GM19438 (cell line): ENCODE results near the gene PVALB.

Experiments used
- ATAC-seq: cut with Tn5 transposase; IDR thresholded peaks from one replicate; pipeline ENCODE4 v1.9.1; 2021; ENCODE audit warnings: low read depth; ENCODE audit not compliant: unreplicated experiment

The PVALB gene

DNA sequence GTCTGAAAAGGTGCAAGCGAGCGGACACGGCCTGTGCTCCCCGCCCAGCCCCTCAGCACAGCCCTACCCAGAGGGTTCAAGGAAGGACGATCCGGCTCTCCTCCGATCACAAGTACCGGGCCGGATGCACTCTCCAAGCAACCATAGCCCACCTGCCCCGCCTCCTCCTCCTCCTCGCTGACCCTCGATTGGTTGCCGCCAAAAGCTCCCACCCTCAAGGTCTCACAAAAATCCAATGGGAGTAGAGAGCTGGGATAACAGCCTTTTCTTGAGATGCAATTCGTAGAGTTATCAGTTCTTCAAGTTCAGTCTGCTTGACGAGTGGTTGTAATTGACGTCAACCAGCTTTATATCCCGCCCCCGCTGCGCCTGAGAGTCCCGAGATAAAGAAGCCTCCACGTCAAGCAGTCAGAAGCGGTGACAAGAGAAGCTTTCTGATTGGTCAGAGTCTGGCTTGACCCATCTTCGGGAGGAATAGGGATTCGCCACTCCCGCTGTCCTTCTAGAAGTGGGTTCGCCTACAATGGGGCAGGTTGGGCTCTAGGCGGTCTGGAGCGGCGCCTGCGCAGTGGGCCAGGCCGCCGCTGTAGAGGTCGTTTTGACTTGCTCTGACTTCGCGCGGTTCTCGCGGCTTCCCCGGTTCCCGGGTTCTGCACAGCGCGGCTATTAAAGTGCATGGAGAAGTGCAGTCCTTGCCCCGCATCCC, 40.7 kb downstream of the PVALB start, which contains the start of gene IFT27:
TSS of gene IFT27 (minus strand) at position 156 of the 706 bp plus-strand sequence. CDS start 412 bp downstream, outside the sequence.
- ATAC-seq: peak; percentile 93

DNA sequence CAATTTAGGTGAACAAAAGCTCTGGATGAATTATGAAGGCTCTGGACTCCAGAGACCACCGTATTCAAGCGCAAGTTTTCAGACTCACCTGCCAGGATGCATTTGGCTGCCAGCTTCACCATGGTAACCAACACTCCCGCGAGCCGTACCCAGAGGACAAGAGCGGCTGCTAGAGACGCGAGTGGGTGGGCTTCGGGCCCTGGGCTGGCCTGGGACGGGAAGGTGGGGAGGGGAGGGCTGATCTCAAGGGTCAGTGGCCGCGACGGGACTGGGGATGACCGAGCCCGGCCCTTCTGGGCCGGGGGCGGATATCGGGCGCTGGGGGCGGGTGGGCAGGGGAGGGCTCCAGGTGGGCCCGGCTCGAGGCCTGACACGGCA, 41.3 kb downstream of the PVALB start:
- peak; percentile 7 for ATAC-seq

DNA sequence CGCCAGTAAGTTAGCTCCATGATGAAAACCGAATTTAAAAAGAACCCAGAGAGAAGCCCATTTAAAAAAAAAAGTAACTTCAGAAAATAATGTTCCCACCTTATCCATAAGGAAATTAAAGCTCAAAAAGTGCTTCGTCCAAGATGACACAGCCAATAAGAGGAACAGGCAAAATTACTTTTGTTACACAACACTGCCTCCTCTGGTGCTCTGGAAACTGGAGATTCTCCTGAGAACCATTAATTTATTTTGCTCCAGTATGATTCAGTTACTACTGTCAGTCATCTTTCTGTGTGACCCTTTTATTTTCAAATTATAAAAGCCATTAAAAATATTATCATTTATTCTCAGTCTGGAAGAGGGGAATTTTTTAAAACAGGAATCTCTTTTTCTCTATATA, 42.9 kb downstream of the PVALB start:
- no peak for ATAC-seq

DNA sequence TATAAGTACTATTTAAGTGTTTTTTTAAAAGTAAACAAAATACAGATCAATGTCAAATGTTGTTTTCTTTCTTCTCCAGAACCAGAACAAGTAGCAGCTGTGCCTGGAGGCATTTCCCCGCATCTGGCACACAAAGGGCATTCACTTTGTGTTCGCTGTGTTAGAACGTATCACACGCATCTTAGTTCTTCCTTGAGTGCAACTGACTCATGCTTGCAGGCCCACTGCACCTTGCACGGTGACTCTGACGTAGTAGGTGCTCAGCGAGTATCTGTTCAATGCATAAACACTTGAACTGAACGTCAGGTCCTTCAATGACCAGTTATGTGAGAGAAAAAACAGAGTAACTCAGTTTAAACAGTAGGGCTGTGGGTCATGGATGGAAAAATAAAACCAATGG, 44.4 kb downstream of the PVALB start:
- ATAC-seq: no peak

DNA sequence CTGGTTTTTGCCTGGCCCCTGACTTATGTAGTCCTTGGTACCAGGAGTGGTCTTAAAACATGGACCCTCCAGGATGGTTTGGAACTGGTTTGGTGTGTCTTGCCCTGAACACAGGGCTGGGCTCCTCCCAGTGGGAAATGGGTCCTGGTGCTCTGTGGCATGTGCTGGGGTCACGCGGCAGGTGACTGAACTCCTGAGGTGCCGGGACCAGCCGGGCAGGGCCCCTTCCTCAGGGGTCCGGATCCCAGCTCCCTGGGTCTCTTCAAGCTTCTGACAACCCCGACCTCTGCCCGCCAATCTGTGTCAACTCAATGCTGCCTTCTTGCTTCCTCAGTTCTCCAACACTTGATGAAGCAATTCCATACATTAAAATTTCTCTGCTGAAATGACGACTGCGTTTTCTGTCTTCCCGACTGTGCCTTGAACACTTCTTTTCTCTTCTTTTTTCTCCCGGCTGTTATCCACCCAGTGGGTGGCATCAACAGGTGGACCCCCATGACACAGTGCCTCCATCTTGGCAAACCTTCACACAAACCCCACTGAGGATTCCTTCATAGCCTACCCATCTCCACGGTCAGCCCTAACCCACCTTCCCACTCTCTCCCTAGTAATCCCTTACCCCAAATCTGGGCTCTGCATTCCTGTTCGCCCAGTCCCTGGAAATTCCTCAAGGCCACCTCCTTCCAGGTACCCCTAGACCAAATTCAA, 45.3 kb downstream of the PVALB start:
- no peak for ATAC-seq

DNA sequence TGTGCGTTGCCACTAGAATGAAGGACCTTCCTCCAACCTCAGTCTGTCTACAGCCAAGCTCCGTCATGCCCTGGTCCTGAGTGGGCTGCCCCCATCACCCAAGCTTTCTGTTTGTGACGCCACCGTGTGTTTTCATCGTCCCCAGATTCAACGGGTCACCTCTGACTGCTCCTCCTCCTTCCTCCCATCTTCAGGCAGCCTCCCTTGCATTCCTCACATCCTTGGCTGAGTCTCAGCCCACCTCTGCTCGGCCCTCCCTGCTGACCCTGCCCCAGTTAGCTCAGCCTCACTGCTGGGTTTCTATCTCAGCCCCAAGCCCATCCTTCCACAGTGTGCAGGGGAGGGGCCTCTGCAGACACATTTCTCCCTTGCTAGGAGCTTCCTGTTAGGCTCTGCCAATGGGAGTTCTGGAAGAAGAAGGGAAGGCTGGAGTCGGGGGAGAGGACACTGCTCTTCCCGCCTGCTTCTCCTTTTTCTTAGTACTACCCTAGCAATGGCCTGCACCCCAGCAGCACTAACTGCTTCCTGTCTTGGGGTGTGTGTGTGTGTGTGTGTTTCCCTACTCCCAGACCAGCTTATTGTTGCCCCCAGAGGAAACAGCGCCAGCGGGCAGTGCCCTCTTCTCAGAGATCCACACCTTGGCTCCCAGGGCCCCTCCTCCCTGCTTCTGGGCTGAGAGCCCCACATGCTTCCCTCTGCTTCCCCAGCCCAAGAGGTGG, 46.2 kb downstream of the PVALB start:
- no peak for ATAC-seq

DNA sequence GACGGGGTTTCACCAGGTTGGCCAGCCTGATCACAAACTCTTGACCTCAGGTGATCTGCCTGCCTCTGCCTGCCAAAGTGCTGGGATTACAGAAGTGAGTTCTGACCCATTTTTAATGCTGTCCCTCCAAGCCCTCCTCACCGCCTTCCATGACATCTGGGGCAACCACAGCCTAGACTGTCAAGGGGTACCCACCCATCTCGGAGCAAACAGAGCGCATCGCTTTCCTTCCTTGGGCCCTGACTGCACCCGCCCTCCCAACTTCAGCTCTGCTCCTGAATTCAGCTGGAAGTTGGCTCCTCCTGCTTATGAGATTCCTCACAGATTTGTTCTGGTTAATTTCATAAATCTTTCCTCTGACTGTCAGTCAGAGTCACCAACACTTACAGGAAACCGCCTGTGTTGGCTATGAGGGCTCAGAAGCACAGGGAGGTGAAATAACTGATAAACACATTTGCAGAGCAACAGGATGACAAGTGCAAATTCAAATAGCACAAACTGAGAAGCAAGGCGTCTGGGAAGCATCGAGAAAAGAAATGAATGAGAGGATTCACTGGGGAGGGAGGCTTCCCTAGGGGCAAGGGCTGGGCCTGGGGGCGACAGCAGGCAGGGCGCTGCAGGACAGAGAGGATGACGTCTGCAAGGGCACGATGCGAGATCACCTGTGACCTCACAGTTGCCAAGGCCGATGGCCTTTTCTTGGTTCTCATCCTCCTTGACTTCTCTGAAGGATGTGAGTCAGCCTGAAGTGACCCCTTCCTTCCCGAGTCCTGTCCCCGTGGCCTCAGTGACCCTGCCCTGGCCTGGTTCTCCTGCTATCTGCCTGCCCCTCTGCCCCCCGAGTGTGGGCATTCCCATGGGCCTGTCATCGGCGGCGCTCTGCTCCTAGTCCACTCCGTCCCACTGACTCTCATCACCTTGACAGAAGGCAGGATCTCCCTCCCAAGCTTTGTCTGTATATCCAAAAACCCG, 47.0 kb downstream of the PVALB start:
- no peak for ATAC-seq

DNA sequence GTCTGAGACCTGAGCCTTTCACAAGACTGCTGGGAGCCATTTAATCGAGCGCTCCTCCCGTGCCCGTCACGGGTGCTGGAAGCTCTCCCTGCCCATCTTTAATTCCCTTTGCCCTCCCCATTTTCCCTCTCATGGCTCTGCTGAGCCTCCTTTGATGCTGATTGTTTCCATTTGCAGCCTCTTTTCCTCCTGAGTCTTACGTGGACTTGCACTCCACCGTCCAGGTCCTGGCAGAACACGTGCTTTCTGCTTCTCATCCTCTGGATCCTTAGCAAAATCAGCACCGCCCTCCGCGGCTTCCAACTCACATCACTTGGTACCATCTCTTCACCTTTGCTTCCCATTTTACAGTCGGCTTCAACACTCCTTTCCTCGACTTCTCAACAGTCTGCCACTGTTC, 48.2 kb downstream of the PVALB start:
- no peak for ATAC-seq

DNA sequence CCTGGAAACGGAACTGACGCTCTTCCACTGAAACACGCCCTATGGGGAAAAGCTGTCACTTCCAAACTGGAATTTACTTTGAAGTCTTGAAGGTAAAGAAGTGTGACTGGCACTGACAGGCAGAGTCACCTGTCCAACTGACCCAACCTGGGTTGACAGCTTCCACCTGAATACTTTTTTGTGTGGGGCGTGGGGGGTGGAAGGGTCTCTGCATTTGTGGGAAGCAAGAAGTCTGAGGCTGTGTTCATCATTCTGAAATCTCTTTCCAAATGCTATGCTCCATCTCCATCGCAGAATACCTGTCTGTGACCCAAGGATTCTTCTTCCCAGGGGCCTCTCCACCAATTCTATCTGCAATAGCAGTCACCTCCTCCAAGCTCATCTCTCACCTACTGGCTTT, 48.7 kb downstream of the PVALB start:
- ATAC-seq: no peak

DNA sequence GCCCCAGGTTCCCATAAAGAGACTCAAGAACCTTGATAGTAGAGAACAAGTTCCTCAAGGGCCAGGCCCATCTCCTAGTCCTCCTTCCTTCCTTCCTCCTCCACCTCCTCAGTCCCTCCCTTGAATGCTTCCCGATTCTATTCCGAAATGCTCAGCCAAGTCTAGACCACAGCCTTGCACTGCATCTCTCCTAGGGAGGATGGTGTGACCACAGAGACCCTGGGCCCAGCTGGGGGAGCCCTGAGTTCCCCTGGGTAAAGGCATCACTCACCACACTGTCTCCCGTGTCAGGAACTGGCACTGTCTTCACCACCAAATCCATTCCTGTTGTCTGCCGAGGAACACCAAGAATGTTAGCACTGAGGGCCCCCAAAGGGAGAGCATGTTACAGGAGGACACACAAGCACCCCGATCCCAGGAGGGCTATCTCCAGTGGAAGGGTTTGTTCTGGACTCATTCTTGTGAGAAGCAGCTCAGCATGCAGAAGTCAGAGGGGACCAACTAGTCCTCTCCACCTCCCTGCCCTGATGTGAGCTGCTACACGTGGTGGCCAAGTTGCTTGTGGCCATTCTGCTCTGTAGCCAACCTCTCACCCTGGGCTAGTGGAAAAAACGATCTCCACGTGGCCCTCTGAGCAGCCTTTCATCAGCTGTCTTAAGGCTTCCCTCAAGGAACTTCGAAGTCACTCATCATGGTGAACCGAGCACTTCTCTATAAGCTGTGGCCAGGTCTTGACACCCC, 49.6 kb downstream of the PVALB start:
- no peak for ATAC-seq

DNA sequence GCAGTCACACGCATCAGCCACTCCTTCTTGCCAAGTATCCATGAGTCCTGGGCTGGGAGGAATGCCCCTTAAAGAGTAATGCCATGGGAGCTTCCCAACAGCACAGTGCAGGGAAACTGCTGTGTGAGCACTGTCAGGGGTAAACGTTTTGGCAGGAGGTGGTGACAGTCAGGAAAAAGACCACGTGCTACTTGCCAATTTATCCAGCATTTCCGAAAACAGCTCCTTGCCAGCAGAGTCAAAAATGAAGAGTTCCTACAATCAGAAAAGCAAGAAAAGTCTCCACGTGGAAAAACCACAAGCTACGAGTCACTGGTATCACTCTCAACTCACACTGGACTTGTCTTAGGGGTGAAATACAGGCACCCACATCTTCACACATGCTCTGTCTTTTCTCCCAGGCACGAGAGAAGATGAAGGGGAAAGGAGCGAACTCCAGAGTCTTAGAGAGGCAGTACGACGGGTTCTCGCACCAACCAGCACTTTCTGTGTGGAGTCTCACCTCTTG, 50.8 kb downstream of the PVALB start:
- ATAC-seq: no peak

DNA sequence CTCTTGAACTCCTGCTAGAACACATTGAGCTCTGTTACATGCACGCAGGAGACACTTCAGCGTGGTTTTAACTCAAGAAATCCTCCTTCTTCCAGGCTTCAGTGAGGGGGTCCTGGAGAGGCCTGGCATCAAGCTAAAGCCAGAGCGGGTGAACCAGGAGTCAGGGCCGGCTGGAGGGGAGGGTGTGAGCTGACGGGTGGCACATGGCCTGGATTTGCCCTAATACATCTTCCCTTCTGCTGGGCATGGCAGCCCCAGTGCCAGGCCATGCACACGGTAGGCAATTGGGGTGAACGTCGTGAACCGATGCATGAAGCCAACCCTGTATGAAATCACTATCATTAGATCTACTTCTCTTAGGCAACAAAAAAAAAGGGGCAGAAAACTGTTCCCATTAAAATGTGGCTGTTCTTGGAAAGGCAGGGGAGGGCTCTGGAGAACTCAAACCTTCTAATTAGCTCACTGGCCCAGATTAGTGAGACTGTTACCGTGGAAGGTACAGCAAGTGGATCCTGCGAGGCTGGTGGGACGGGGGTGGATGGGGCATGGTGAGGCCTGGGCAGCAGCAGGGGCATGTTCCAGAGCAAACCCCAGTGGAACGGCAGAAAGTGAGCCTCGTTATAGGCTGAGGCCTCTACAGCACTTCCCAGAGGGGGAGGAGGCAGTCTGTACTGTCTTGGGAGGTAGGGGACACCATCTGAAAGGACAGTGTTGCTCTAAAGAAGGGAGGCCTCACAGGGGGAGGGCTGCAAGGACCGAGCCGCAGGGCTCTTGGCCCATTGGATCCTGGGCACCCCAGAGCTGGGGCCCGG, 51.5 kb downstream of the PVALB start:
- no peak for ATAC-seq

DNA sequence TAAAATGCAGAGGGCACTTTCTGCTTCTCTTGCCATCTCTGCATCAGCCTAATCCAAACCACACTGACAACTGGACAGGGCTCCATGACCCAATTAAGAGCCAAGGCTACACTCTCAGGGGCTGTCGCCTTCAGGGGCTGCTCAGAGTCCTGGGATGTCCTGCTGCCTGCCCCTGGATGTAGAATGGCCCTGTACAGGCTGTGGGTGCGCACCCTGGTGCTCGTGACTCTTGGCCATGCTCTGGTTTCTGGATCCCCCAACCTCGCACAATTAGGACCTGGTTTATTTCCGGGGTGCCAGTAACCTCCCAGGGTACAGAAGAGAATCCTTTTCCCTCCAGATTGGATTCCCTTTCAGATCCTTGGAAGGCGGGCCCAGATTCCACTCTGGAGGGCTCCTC, 52.2 kb downstream of the PVALB start:
- ATAC-seq: no peak

DNA sequence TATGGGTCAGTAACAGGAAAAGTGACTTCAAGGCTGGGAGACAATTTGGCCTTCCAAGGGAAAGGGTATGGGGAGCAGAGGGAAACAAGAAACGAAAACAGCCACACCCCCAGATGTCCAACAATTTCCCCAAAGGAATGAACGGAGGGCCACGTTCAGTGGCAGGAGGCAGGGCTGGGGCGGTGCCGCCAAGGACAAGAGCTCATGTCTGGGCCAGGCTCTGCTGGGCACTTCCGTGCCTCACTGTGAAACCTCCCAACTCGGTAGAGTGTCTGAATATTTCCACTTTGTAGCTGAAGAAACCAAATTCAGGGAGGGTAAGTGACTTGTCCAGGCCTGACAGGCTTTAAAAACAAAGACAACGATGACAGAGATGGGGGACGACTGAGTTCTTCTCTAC, 52.8 kb downstream of the PVALB start:
- no peak for ATAC-seq

DNA sequence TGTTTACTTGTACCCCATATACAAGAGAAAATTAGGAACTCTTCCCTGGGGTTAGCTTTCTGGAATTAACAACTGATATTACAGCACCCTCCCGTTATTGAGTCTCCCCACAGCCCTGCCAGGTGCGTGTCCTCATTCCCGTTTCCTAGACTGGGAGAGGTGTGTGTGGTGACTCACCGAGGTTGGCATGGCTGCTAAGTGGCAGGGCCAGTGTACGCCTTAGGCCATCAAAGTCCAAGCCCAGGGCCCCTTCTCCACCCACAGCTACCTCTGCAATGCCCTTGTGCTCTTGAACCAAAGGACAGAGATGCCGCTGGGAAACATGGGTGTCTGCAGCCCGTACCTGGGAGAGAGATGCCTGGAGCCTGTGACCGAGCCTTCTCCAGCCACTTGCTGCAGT, 53.3 kb downstream of the PVALB start:
- no peak for ATAC-seq

DNA sequence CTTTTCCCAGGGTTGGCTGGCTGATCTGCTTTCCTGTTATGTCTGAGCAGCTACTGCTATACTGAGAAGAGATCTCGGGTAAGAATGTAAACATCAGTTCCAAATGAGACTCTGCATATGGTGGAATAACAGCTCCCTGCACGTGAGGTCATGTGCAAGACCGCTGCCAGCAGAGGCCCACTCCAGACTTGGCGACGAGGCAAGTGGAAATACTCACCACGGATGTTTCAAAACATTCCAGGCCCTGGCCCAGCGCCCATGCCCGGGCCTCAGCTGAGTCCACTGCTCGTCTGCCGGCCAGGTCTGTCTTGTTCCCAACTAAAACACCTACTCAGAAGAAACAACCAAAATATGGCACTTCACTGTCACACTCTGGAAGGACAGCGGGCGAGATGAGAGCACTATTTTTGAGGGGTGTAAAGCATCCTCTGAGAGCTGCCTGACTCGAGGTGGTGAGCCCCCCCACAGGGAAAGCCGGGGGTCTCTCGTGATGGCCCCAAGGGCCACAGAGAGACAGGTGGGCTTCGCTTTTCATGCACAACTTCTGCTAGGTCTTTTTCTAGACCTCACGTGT, 54.1 kb downstream of the PVALB start:
- ATAC-seq: no peak

DNA sequence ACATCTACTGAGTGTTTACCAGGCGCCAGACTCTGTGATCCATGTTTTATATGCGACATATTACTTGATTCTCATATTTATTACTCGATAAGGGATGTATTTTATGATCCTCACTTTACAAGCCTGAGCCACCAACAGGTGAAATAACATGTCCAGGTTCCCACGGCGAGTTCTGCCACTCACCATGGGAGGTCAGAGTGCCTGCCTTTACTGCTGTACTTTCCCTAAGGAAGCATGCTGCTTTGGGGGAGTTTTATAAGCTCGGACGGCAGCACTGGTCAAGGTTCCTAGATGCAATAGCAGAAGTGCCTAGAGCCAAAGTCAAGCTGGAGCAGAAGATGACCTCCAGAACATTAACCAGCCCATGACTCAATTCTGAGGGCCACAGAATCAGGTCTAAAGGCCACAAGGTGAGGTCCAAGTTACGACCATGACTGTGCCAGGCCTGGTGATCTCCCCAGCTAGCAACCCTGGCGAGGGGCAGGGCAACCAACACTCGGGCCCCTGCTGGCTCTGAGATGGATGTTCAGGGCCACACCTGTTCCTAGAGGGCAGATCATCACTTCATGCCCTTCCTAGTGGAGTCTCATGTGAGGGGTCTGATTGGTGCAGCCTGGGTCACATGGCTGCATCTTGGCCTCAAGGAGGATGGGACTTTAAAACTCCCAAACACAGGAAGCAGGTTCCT, 55.1 kb downstream of the PVALB start:
- no peak for ATAC-seq

DNA sequence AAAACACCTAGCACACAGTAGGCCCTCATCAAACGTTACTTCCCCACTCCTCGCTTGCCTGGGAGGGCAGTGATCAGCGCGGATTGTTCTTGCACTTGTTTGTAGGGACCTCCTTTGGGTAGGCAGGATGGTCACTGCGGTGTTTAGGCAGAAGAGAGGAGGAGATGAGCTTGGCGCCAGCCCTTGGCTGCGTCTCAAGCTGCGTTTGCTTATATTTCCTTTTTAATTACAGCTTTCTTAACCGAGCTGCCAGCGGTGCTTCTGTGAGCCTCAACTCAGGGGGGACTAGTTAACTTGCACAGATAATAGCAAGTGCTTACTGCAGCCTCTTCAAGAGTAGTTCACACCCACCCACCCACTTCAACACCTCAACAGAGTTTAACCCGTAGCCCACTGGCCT, 56.0 kb downstream of the PVALB start:
- ATAC-seq: no peak
